Muscle of leg (tissue), 11 donors: ENCODE results near the gene CCT7. TPM values are rescaled to one million over a fixed set of nuclear protein-coding genes. Genes with fewer than 3 reads are reported as not detected.

Experiments
- DNase-seq: peaks from one replicate; pipeline ENCODE4 v3.0.0; 2013
- H3K27ac ChIP-seq: one replicate; pipeline ENCODE4 v1.5.1; 2013; ENCODE audit warnings: mild to moderate bottlenecking, low read length, control low read depth
- H3K27me3 ChIP-seq: one replicate; pipeline ENCODE4 v1.6.1; 2013; ENCODE audit warnings: low read length; ENCODE audit not compliant: control insufficient read depth, insufficient read depth
- H3K36me3 ChIP-seq: one replicate; pipeline ENCODE4 v1.6.1; 2013; ENCODE audit warnings: low read length; ENCODE audit not compliant: control insufficient read depth, insufficient read depth
- H3K4me1 ChIP-seq: one replicate; pipeline ENCODE4 v1.6.1; 2013; ENCODE audit warnings: low read length; ENCODE audit not compliant: control insufficient read depth, insufficient read depth
- H3K4me3 ChIP-seq: one replicate; pipeline ENCODE4 v1.5.1; 2013; ENCODE audit warnings: low read length, control low read depth
- H3K9me3 ChIP-seq: replicated peaks from 2 replicates; pipeline ENCODE4 v1.6.1; 2013; ENCODE audit warnings: low read depth, low read length; ENCODE audit not compliant: control insufficient read depth
- WGBS: methylation state at CpG from one replicate; pipeline ENCODE4 v1.1.5; 2013; ENCODE audit warnings: missing lambda C conversion rate; ENCODE audit not compliant: insufficient coverage; 5-methylcytosine and 5-hydroxymethylcytosine counted together
- polyA plus RNA-seq, 8 donors: library from polyadenylated mRNA; unstranded; fragments of 120-200 nt; gene quantifications; one replicate each; pipeline versions ENCODE4 v1.2.1 to v1.2.3, GENCODE V29; 2013; ENCODE audit warnings: inconsistent platforms in 1 of 8, low replicate concordance in 1 of 8; ENCODE audit not compliant: insufficient read length in 8 of 8, insufficient read depth in 1 of 8
- total RNA-seq: library from RNA; stranded (reverse); fragments of 120-200 nt; gene quantifications from one replicate; pipeline ENCODE4 v1.2.4, GENCODE V29; 2013

The CCT7 gene
- total and polyA plus RNA-seq, 9 donors: 166 to 211 (median 194) TPM

GRCh38 chr2:73284296-73285158 is 50.4 kb downstream of the CCT7 start, which contains the start of gene FBXO41:
FBXO41 (minus strand) TSS chr2:73284478; CDS start chr2:73269630, 14,848 bp downstream.
- peaks cover 42% of the 10 kb centered on the region for H3K27me3 ChIP-seq
- H3K4me3 ChIP-seq: peak within 1 kb of the TSS; percentile 43
- no peak within 1 kb of the TSS for H3K27ac ChIP-seq
- WGBS: 1% methylated on average over 45 of the region's 69 CpGs
- H3K9me3 ChIP-seq: no peaks in the 10 kb centered on the region
- DNase-seq: no peak
- H3K36me3 ChIP-seq: no peaks in the 10 kb centered on the region
- H3K4me1 ChIP-seq: peaks cover 12% of the 10 kb centered on the region

GRCh38 chr2:73285159-73285739 is 51.1 kb downstream of the CCT7 start:
- H3K36me3 ChIP-seq: no peaks in the 10 kb centered on the region
- H3K9me3 ChIP-seq: no peaks in the 10 kb centered on the region
- DNase-seq: peak; percentile 30
- WGBS: 31% methylated on average over 3 of the region's 5 CpGs
- H3K4me1 ChIP-seq: peaks cover 12% of the 10 kb centered on the region
- no peak overlapping the region for H3K4me3 ChIP-seq
- H3K27me3 ChIP-seq: peaks cover 50% of the 10 kb centered on the region
- H3K27ac ChIP-seq: no peak overlapping the region

DNA sequence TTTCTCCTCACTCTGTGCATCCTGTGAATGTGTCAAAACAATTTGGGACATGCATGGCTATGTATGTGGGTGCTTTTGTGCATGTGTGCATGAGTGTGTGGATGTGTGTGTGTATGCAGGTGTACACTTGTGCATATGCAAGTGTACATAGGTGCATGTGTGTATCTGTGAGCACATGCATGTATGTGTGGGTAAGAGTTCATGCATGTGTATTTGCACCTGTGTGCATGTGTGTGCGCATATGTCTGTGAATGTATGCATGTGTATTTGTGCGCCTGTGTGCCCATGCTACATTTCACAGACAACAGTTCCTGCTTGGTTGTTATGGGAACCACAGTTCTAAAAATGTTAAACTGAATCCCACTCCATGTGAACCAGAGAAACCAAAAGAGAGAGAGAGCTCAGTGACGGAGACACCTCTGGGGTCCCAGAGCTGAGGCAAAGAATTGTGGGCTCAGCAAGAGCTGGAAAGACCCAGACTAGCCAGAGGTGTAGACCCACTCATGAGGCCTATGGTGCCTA is 52.1 kb downstream of the CCT7 start:
- DNase-seq: no peak
- 17% methylated on average over 1 of the region's 3 CpGs for WGBS
- no peak overlapping the region for H3K4me3 ChIP-seq

DNA sequence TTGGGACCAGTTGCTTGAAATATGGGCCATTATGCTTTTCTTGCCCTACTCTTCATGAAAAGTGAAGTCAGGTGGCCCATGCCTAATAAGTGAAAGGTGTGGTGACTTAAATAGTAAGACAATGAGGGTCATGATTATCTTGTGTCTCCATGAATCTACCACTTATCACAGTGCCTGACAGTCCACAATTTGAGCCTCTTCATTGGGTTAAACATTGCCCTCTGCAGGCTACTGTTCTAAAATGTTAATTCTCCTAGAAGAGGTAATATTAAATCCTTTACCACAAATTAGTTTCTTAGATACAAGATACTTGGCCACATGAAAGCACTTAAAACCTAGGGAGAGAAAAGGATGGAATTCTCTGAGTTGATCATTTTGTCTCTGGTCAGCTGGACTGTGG is 55.2 kb downstream of the CCT7 start:
- H3K4me3 ChIP-seq: no peak overlapping the region
- no peak for DNase-seq
- peaks cover 21% of the 10 kb centered on the region for H3K4me1 ChIP-seq
- no peak overlapping the region for H3K27ac ChIP-seq
- peaks cover 4% of the 10 kb centered on the region for H3K9me3 ChIP-seq
- peaks cover 66% of the 10 kb centered on the region for H3K27me3 ChIP-seq
- H3K36me3 ChIP-seq: no peaks in the 10 kb centered on the region

More for the DNA sequence above, 52.1 kb downstream of the CCT7 start:
- H3K9me3 ChIP-seq: peaks cover 2% of the 10 kb centered on the region
- H3K27me3 ChIP-seq: peaks cover 57% of the 10 kb centered on the region
- H3K27ac ChIP-seq: no peak overlapping the region
- no peaks in the 10 kb centered on the region for H3K36me3 ChIP-seq
- peaks cover 15% of the 10 kb centered on the region for H3K4me1 ChIP-seq

GRCh38 chr2:73290049-73290839 is 56.1 kb downstream of the CCT7 start:
- no peak overlapping the region for H3K27ac ChIP-seq
- WGBS: 67% methylated on average over 1 of the region's 6 CpGs

DNA sequence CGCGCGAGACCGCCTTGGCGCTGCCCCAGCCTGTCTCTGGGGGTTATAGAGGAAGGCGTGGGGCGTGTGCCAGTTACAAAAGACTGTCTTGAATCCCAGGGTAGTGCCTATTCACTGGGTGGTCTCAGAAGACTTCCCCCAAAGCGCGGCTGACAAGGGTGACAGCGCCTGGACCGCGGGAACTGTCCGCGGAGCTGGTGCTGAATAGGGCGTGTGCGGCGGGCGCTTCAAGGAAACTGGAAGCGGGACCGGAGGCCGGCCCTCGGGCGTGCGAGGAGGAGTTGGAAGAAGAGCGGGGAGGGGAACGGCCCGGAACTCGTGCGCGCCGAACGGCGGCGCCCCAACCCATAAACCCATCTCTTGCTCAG is 57.0 kb downstream of the CCT7 start:
- H3K4me3 ChIP-seq: no peak overlapping the region
- under 1% methylated on average over 33 of the region's 34 CpGs for WGBS
- peak; percentile 73 for DNase-seq
- no peak overlapping the region for H3K27ac ChIP-seq
- H3K9me3 ChIP-seq: peaks cover 5% of the 10 kb centered on the region
- peaks cover 13% of the 10 kb centered on the region for H3K4me1 ChIP-seq
- no peaks in the 10 kb centered on the region for H3K36me3 ChIP-seq
- peaks cover 67% of the 10 kb centered on the region for H3K27me3 ChIP-seq

More at GRCh38 chr2:73290049-73290839, 56.1 kb downstream of the CCT7 start:
- peaks cover 13% of the 10 kb centered on the region for H3K4me1 ChIP-seq
- H3K27me3 ChIP-seq: peaks cover 66% of the 10 kb centered on the region
- DNase-seq: no peak
- H3K36me3 ChIP-seq: no peaks in the 10 kb centered on the region
- no peak overlapping the region for H3K4me3 ChIP-seq
- peaks cover 5% of the 10 kb centered on the region for H3K9me3 ChIP-seq

GRCh38 chr2:73291461-73292315 is 57.6 kb downstream of the CCT7 start:
- no peaks in the 10 kb centered on the region for H3K36me3 ChIP-seq
- H3K4me3 ChIP-seq: no peak overlapping the region
- H3K27ac ChIP-seq: no peak overlapping the region
- peaks cover 66% of the 10 kb centered on the region for H3K27me3 ChIP-seq
- peaks cover 13% of the 10 kb centered on the region for H3K4me1 ChIP-seq
- H3K9me3 ChIP-seq: peaks cover 5% of the 10 kb centered on the region
- DNase-seq: no peak
- under 1% methylated on average over 62 of the region's 82 CpGs for WGBS

GRCh38 chr2:73292316-73292905 is 58.3 kb downstream of the CCT7 start:
- H3K4me1 ChIP-seq: peaks cover 13% of the 10 kb centered on the region
- H3K27me3 ChIP-seq: peaks cover 69% of the 10 kb centered on the region
- no peak overlapping the region for H3K4me3 ChIP-seq
- H3K27ac ChIP-seq: no peak overlapping the region
- H3K9me3 ChIP-seq: peaks cover 5% of the 10 kb centered on the region
- no peak for DNase-seq
- no peaks in the 10 kb centered on the region for H3K36me3 ChIP-seq
- WGBS: 6% methylated on average over 38 of the region's 38 CpGs

GRCh38 chr2:73292906-73293533 is 58.9 kb downstream of the CCT7 start:
- no peaks in the 10 kb centered on the region for H3K36me3 ChIP-seq
- H3K9me3 ChIP-seq: peaks cover 5% of the 10 kb centered on the region
- no peak overlapping the region for H3K27ac ChIP-seq
- peak overlapping the region; percentile 10 for H3K4me3 ChIP-seq
- H3K4me1 ChIP-seq: peaks cover 13% of the 10 kb centered on the region
- 2% methylated on average over 54 of the region's 64 CpGs for WGBS
- H3K27me3 ChIP-seq: peaks cover 72% of the 10 kb centered on the region
- DNase-seq: no peak
